A673 (cell line): ENCODE results near the gene TMOD2. TPM values are rescaled to one million over a fixed set of nuclear protein-coding genes. Genes with fewer than 3 reads are reported as not detected.

Source experiments
- BruUV-seq: library from RNA; stranded (reverse); fragments of 400-500 nt; replicated peaks from 2 replicates; lab custom pipeline; 2021; lab: Mats Ljungman, UMichigan
- CTCF ChIA-PET: fragments of 300-600 bp; sonication (Branson Sonifier 250); formaldehyde crosslinking; loops from one replicate; lab custom pipeline; 2022; ENCODE audit warnings: antibody characterized with exemption; lab: Charles Lee
- POLR2A ChIA-PET: fragments of 300-600 bp; sonication (Branson Sonifier 250); formaldehyde crosslinking; loops from one replicate; lab custom pipeline; 2022; ENCODE audit warnings: antibody characterized with exemption; ENCODE audit not compliant: low non-redundant PET; lab: Charles Lee
- DNase-seq: peaks from one replicate; pipeline ENCODE4 v3.0.0-alpha.2; 2015; ENCODE audit warnings: low spot score
- H3K27ac ChIP-seq: fragments of 200-600 bp; sonication (generic); 2 replicates; pipeline ENCODE4 v1.5.1; 2016; ENCODE audit warnings: mixed run types, low read depth, mild to moderate bottlenecking, mixed read lengths, antibody characterized with exemption, low read length; ENCODE audit not compliant: poor library complexity, severe bottlenecking
- H3K27me3 ChIP-seq: fragments of 200-600 bp; sonication (generic); replicated peaks from 2 replicates; pipeline ENCODE4 v1.6.1; 2017; ENCODE audit warnings: mixed run types, low read depth, mild to moderate bottlenecking, mixed read lengths, antibody characterized with exemption, low read length; ENCODE audit not compliant: insufficient read depth, poor library complexity
- H3K36me3 ChIP-seq: fragments of 200-600 bp; sonication (generic); 2 replicates; pipeline ENCODE4 v1.6.1; 2016; ENCODE audit warnings: mixed run types, mild to moderate bottlenecking, mixed read lengths, antibody characterized with exemption, low read length; ENCODE audit not compliant: insufficient read depth, poor library complexity, severe bottlenecking
- H3K4me1 ChIP-seq: fragments of 200-600 bp; sonication (generic); 2 replicates; pipeline ENCODE4 v1.6.1; 2017; ENCODE audit warnings: mixed run types, mild to moderate bottlenecking, mixed read lengths, antibody characterized with exemption, low read length; ENCODE audit not compliant: insufficient read depth, poor library complexity, severe bottlenecking
- H3K4me3 ChIP-seq: fragments of 200-600 bp; sonication (generic); 2 replicates; pipeline ENCODE4 v1.5.1; 2016; ENCODE audit warnings: low read depth, mixed run types, mild to moderate bottlenecking, mixed read lengths, low read length; ENCODE audit not compliant: poor library complexity, severe bottlenecking
- H3K9me3 ChIP-seq: fragments of 200-600 bp; sonication (generic); 2 replicates; pipeline ENCODE4 v1.6.1; 2016; ENCODE audit warnings: mixed run types, low read depth, mild to moderate bottlenecking, mixed read lengths, antibody characterized with exemption, low read length; ENCODE audit not compliant: poor library complexity, severe bottlenecking
- CTCF ChIP-seq: fragments of 300-800, 200-600 bp; sonication (generic); conservative IDR thresholded peaks from 2 replicates; pipeline ENCODE4 v1.5.1; 2017; ENCODE audit warnings: low read depth, mild to moderate bottlenecking, antibody characterized with exemption, low read length, moderate library complexity, mixed read lengths
- EZH2 ChIP-seq: fragments of 200-600 bp; sonication (generic); IDR thresholded peaks from 2 replicates; pipeline ENCODE4 v1.6.1; 2017; ENCODE audit warnings: borderline replicate concordance, low read depth, mild to moderate bottlenecking, mixed read lengths, antibody characterized with exemption, low read length; ENCODE audit not compliant: poor library complexity, severe bottlenecking
- intact Hi-C: fragments of 100-400 bp; cut with micrococcal nuclease; formaldehyde crosslinking; loops from one replicate; pipeline ENCODE4 v1.10.0; 2022; ENCODE audit not compliant: unreplicated experiment
- total RNA-seq: library from RNA; stranded (reverse); gene quantifications from 2 replicates; pipeline ENCODE4 v1.2.3, GENCODE V29; 2021

The TMOD2 gene
- total RNA-seq, 1 experiment from 2014 or later = 0.67 TPM

GRCh38 chr15:51724673-51725072 is 26.7 kb upstream of the TMOD2 start:
- BruUV-seq = no TSS peak
- no peak for TF ChIP-seq CTCF
- TF ChIP-seq EZH2 = no peak
- DNase-seq = peak; percentile 16
- POLR2A ChIA-PET = no interaction called here
- Histone ChIP-seq H3K36me3 (no peaks in the 10 kb centered on the region), H3K27me3 (no peaks in the 10 kb centered on the region), H3K4me1 (no peaks in the 10 kb centered on the region), H3K27ac (no peak overlapping the region), H3K9me3 (no peaks in the 10 kb centered on the region), H3K4me3 (no peak overlapping the region)
- CTCF ChIA-PET = interaction anchor here (0.7 kb wide), 1 partner anchor 562 kb away, joined by 3 read pairs; no protein-coding TSS in a partner anchor
- intact Hi-C loops = no loop called here

GRCh38 chr15:51726302-51727073 is 24.9 kb upstream of the TMOD2 start:
- H3K4me3 ChIP-seq = no peak overlapping the region
- H3K9me3 ChIP-seq = no peaks in the 10 kb centered on the region
- no peak for TF ChIP-seq EZH2
- TF ChIP-seq CTCF = no peak
- POLR2A ChIA-PET = no interaction called here
- intact Hi-C loops = no loop called here
- H3K4me1 ChIP-seq = no peaks in the 10 kb centered on the region
- no peak overlapping the region for H3K27ac ChIP-seq
- no peaks in the 10 kb centered on the region for H3K27me3 ChIP-seq
- BruUV-seq = no TSS peak
- DNase-seq = peak; percentile 90
- H3K36me3 ChIP-seq = no peaks in the 10 kb centered on the region
- CTCF ChIA-PET = no interaction called here

GRCh38 chr15:51727141-51727897 is 24.1 kb upstream of the TMOD2 start:
- no peaks in the 10 kb centered on the region for H3K27me3 ChIP-seq
- H3K9me3 ChIP-seq = no peaks in the 10 kb centered on the region
- no TSS peak for BruUV-seq
- no peak overlapping the region for H3K27ac ChIP-seq
- CTCF ChIA-PET = no interaction called here
- intact Hi-C loops = no loop called here
- no peaks in the 10 kb centered on the region for H3K4me1 ChIP-seq
- no peak overlapping the region for H3K4me3 ChIP-seq
- H3K36me3 ChIP-seq = no peaks in the 10 kb centered on the region
- TF ChIP-seq CTCF = 0 out of 2 replicates have a peak, but pooled peaks have one; percentile 16
- no peak for TF ChIP-seq EZH2
- no peak for DNase-seq
- POLR2A ChIA-PET = no interaction called here
